Mucosa of rectum (tissue), 2 donors: Measurements from ENCODE around the gene TMEM192.
A peak's percentile ranks its signal among the peaks of the same experiment; 100 is the strongest.

ENCODE experiments used
- H3K27ac ChIP-seq, 2 donors: one replicate each; pipeline ENCODE4 v1.7.0; 2013; ENCODE audit warnings: inconsistent platforms in 2 of 2, low read depth in 2 of 2, low read length in 2 of 2
- H3K27me3 ChIP-seq, 2 donors: one replicate each; pipeline ENCODE4 v1.7.0; 2013; ENCODE audit warnings: low read length in 2 of 2; ENCODE audit not compliant: control insufficient read depth in 2 of 2, insufficient read depth in 2 of 2
- H3K36me3 ChIP-seq, 2 donors: one replicate each; pipeline ENCODE4 v1.7.0; 2013; ENCODE audit warnings: low read length in 2 of 2; ENCODE audit not compliant: control insufficient read depth in 2 of 2, insufficient read depth in 2 of 2
- H3K4me1 ChIP-seq, 2 donors: one replicate each; pipeline ENCODE4 v1.7.0; 2013; ENCODE audit warnings: low read length in 2 of 2, mild to moderate bottlenecking in 1 of 2; ENCODE audit not compliant: control insufficient read depth in 2 of 2, insufficient read depth in 2 of 2
- H3K4me3 ChIP-seq, 2 donors: one replicate each; pipeline ENCODE4 v1.7.0; 2013; ENCODE audit warnings: low read length in 2 of 2
- H3K9ac ChIP-seq, 2 donors: one replicate each; pipeline ENCODE4 v1.7.0; 2013; ENCODE audit warnings: low read length in 2 of 2, low read depth in 1 of 2, mild to moderate bottlenecking in 1 of 2
- H3K9me3 ChIP-seq, 2 donors: one replicate each; pipeline ENCODE4 v1.7.0; 2013; ENCODE audit warnings: low read length in 2 of 2; ENCODE audit not compliant: control insufficient read depth in 2 of 2
- donor health status: healthy.
- donor health status: Normal muscosa, but diverticular disease.

Gene TMEM192

DNA sequence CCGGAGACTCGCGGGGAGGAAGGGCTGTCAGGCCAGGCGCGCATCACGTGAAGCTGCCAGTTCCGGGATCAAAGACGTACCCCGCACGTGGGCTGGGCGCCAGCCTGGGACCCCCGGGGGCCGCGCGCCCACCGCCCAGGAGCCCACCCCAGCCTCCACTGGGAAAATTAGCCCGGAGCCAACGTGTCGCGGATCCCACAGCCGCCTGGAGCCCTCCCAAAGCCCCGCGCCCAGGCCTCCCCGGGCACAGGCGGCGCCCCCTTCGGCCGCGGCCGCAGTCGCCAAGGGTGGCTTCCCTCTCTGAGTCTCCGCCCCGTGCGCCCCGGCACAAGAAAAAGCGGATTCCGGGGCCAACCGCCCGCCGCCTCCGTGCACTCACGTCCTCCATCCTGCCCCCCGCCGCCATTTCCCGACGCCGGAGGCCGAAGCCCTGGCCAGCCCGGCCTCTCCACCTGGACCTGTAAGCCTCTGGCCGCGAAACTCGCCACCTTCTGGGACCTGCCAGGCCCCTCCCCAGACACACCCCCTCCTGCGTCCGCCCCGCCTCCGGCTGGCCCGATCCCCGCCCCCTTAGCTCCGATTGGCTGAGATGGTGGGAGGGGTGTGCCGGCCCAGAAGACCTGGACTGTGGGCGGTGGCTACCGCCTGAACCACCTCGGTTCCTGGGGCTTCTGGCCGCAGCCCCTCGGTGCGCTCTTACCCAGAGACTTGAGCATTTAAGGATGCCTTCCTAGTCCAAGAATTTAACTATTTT, at the start of gene TMEM192:
Gene TMEM192 (minus strand): TSS at position 493 of the 754 bp plus-strand sequence. CDS start 87 bp downstream, at position 406.
- Histone ChIP-seq H3K9me3 (no peaks in the 10 kb centered on the region), H3K36me3 (no peaks in the 10 kb centered on the region), H3K9ac (peak within 1 kb of the TSS; percentile 70 to 88), H3K4me1 (peaks cover 7 to 11% of the 10 kb centered on the region in 2 donors), H3K27me3 (no peaks in the 10 kb centered on the region), H3K4me3 (peak within 1 kb of the TSS; percentile 82 to 89), H3K27ac (peak within 1 kb of the TSS; percentile 81 to 82)

GRCh38 chr4:165158762-165159161, 46.1 kb upstream of the TMEM192 start:
- Histone ChIP-seq H3K36me3 (no peaks in the 10 kb centered on the region), H3K4me1 (no peaks in the 10 kb centered on the region), H3K27ac (no peak overlapping the region), H3K9me3 (no peaks in the 10 kb centered on the region), H3K4me3 (no peak overlapping the region), H3K9ac (no peak overlapping the region), H3K27me3 (no peaks in the 10 kb centered on the region)

- Histone ChIP-seq H3K27me3 (no peaks in the 10 kb centered on the region), H3K36me3 (no peaks in the 10 kb centered on the region), H3K4me3 (no peak overlapping the region), H3K9me3 (no peaks in the 10 kb centered on the region), H3K4me1 (no peaks in the 10 kb centered on the region), H3K9ac (no peak overlapping the region), H3K27ac (no peak overlapping the region)
Observed at GRCh38 chr4:165156906-165157305, 44.2 kb upstream of the TMEM192 start.

GRCh38 chr4:165154482-165154881, 41.8 kb upstream of the TMEM192 start:
- Histone ChIP-seq H3K9ac (no peak overlapping the region), H3K4me1 (no peaks in the 10 kb centered on the region), H3K27me3 (no peaks in the 10 kb centered on the region), H3K4me3 (no peak overlapping the region), H3K27ac (no peak overlapping the region), H3K9me3 (no peaks in the 10 kb centered on the region), H3K36me3 (no peaks in the 10 kb centered on the region)

DNA sequence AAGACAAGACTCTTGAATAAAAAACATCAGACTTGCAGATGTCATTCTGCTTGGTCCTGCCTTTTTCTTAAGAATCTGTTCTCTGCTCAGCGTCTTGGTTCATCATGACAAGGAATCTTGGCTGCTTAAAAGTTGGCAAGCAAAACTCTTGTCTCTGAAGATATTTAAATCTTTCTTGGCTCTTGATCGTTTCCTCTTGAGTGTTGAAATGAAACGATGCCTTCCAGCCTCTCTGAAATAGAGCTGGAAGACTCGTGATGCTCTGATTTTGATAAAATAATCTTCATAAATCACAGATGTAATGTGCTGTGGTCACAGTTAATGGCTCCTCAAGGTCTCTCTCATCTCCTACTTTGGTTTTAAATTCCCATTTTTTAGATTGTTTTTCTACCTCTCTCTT, 39.9 kb upstream of the TMEM192 start:
- Histone ChIP-seq H3K4me3 (no peak overlapping the region), H3K36me3 (no peaks in the 10 kb centered on the region)

DNA sequence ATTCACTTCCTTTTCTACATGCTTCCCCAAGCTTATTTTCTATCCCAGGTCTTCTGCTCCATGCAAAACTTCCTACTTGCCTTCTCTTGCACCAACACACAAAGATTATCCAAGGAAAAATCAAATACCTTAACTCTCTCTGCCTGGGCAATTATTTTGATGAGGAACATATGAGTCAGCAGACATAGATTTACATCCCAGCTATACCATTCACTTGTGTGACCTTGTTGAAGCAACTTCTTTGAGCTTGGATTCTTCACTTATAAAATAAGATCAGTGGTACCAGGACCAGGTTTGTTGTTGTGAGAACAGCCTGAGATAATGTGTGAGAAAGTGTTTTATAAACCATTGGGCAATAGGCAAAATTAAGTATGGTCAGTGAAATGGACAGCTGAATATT, 39.1 kb upstream of the TMEM192 start:
- Histone ChIP-seq H3K9me3 (no peaks in the 10 kb centered on the region), H3K4me3 (no peak overlapping the region), H3K27ac (no peak overlapping the region), H3K27me3 (no peaks in the 10 kb centered on the region), H3K4me1 (no peaks in the 10 kb centered on the region), H3K36me3 (no peaks in the 10 kb centered on the region), H3K9ac (no peak overlapping the region)

More for the DNA sequence above, 39.9 kb upstream of the TMEM192 start:
- H3K4me1 ChIP-seq = no peaks in the 10 kb centered on the region
- no peaks in the 10 kb centered on the region for H3K27me3 ChIP-seq
- no peak overlapping the region for H3K27ac ChIP-seq
- H3K9ac ChIP-seq = no peak overlapping the region
- H3K9me3 ChIP-seq = no peaks in the 10 kb centered on the region

GRCh38 chr4:165150545-165150944, 37.9 kb upstream of the TMEM192 start:
- Histone ChIP-seq H3K9ac (no peak overlapping the region), H3K4me1 (no peaks in the 10 kb centered on the region), H3K27ac (no peak overlapping the region), H3K4me3 (no peak overlapping the region), H3K27me3 (no peaks in the 10 kb centered on the region), H3K36me3 (no peaks in the 10 kb centered on the region), H3K9me3 (no peaks in the 10 kb centered on the region)

DNA sequence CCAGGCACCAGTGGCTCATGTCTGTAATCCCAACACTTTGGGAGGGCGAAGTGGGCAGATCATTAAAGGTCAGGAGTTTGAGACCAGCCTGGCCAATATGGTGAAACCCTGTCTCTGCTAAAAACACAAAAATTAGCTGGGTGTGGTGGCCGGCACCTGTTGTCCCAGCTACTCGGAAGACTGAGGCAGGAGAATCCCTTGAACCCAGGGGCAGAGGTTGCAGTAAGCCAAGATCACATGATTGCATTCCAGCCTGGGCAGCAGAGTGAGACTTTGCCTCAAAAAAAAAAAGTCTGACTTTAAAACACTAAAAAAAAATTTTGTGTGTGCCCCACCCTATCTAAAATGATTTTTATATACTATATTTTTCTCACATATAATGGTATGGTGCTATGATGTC, 26.2 kb upstream of the TMEM192 start:
- Histone ChIP-seq H3K27ac (no peak overlapping the region), H3K36me3 (no peaks in the 10 kb centered on the region), H3K4me3 (no peak overlapping the region), H3K9me3 (no peaks in the 10 kb centered on the region), H3K9ac (no peak overlapping the region), H3K4me1 (no peaks in the 10 kb centered on the region), H3K27me3 (no peaks in the 10 kb centered on the region)

DNA sequence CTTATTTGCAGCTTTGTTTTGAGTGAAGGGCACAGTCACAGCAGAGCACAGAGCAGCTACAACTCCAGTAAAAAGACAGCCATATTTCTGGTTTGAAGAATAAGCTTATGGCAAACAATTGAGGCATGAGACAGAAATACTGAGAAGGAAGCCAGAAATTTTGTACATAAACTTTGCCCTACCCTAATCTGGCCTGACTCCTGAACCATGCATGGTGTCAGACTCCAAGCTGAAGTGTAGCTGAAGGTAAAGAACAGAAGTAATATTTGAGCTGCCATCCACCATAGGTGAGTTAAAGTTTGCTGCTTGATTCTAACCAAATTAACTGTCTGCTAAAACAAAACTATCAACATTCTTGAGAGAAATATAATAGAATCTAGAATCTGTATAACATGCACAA, 24.5 kb upstream of the TMEM192 start:
- Histone ChIP-seq H3K4me1 (no peaks in the 10 kb centered on the region), H3K9me3 (no peaks in the 10 kb centered on the region), H3K36me3 (no peaks in the 10 kb centered on the region), H3K27ac (no peak overlapping the region), H3K9ac (no peak overlapping the region), H3K4me3 (no peak overlapping the region), H3K27me3 (no peaks in the 10 kb centered on the region)

DNA sequence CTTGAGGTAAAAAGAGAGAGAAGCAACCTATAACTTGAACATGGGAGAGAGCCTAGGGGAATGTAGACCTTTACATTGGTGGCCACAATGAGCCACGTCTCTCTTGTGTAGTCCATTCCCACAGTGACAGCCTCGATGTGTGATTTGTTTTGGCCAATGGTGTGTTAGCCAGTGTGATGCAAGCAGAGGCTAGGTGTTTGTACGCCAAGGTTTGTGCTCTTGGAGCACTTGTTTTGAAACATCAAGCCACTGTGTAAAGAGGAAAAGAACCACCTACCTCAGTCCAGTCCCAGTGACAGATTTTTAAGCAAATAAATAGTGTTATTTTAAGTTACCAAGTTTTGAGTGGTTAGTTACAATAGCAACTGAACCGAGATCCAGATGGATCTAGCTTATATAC, 23.9 kb upstream of the TMEM192 start:
- no peak overlapping the region for H3K9ac ChIP-seq

More for the DNA sequence above, 23.9 kb upstream of the TMEM192 start:
- Histone ChIP-seq H3K9me3 (no peaks in the 10 kb centered on the region), H3K4me3 (no peak overlapping the region), H3K36me3 (no peaks in the 10 kb centered on the region), H3K27me3 (no peaks in the 10 kb centered on the region), H3K4me1 (no peaks in the 10 kb centered on the region), H3K27ac (no peak overlapping the region)
